GM19099 (cell line): ENCODE data around the gene PDE8A.
A peak's percentile ranks its signal among the peaks of the same experiment; 100 is the strongest.

Source experiments
- POLR2A ChIP-seq: IDR thresholded peaks from 3 replicates; pipeline ENCODE4 v1.6.1; 2011; ENCODE audit warnings: low read depth; ENCODE audit not compliant: insufficient read length; ENCODE audit errors: extremely low read depth

PDE8A gene, protein sequence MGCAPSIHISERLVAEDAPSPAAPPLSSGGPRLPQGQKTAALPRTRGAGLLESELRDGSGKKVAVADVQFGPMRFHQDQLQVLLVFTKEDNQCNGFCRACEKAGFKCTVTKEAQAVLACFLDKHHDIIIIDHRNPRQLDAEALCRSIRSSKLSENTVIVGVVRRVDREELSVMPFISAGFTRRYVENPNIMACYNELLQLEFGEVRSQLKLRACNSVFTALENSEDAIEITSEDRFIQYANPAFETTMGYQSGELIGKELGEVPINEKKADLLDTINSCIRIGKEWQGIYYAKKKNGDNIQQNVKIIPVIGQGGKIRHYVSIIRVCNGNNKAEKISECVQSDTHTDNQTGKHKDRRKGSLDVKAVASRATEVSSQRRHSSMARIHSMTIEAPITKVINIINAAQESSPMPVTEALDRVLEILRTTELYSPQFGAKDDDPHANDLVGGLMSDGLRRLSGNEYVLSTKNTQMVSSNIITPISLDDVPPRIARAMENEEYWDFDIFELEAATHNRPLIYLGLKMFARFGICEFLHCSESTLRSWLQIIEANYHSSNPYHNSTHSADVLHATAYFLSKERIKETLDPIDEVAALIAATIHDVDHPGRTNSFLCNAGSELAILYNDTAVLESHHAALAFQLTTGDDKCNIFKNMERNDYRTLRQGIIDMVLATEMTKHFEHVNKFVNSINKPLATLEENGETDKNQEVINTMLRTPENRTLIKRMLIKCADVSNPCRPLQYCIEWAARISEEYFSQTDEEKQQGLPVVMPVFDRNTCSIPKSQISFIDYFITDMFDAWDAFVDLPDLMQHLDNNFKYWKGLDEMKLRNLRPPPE

DNA sequence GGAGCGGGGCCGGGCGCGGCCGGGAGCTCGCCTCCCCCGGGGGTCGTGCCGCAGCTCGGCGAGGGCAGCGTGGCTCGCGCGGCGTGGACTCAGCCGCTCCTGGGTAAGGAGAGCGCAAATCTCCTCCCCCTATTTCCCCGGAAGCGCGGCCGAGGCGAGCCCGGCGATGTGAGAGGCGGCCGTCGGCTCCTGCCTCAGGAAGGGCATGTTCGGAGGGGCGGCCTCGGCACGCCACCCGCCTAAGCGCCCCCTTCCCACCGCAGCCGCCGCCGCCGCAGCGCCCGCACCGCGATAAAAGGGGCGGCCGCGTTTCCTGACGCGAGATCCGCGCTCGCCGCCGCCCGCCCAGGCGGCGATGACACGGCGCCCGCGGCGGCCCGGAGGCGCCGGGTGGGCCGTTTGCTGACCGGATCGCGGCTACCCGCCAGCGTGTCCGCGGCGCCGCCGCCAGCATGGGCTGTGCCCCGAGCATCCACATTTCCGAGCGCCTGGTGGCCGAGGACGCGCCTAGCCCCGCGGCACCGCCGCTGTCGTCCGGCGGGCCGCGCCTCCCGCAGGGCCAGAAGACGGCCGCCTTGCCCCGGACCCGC is at the start of gene PDE8A:
TSS of gene PDE8A (plus strand) at position 146 of the 590 bp plus-strand sequence. CDS start at position 453, 307 bp downstream.
- TF ChIP-seq POLR2A, result peak; percentile 42

DNA sequence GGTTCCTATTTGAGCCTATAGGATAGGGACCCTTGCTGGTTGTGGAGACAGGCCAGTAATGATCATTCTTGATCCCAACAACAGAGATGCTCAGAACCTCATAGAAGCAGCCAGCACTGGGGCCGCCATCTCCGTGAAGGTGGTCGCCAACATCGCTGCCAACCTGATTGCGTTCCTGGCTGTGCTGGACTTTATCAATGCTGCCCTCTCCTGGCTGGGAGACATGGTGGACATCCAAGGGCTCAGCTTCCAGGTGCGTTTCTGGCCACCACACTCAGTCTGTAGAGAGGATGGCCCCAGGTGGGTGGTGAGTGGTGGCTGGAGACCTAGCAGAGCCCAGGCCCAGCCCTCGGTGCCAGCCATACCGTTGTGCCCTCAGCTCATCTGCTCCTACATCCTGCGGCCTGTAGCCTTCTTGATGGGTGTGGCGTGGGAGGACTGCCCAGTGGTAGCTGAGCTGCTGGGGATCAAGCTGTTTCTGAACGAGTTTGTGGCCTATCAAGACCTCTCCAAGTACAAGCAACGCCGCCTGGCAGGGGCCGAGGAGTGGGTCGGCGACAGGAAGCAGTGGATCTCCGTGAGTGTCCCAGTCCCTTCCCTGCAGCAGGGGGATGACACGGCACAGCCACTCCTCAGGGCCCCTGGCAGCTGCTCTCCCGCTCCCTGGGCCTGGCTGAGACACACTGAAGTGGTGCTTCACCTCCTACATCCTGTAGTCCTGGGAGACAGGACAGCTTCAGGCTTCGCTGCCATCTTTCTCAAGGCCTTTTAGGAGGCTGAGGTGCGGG is 46.5 kb upstream of the PDE8A start:
- no peak for TF ChIP-seq POLR2A

DNA sequence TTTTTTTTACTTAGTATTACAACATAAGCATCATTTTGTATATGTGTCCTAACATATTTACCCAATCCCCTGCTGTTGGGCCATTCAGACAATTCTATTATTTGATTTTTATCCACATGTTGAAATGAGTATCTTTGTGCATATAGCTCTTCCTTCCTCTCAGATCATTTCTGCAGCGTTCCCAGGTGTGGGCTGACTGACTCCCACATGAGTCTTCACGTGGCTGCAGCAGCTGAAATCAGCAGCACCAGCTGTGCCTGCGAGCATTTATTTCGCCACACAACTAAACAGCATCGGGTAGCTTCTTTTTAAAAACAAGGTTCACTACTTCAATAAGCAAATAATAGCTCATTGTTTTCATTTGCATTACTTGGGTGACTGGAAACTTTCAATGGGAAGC is 44.5 kb upstream of the PDE8A start:
- no peak for TF ChIP-seq POLR2A

DNA sequence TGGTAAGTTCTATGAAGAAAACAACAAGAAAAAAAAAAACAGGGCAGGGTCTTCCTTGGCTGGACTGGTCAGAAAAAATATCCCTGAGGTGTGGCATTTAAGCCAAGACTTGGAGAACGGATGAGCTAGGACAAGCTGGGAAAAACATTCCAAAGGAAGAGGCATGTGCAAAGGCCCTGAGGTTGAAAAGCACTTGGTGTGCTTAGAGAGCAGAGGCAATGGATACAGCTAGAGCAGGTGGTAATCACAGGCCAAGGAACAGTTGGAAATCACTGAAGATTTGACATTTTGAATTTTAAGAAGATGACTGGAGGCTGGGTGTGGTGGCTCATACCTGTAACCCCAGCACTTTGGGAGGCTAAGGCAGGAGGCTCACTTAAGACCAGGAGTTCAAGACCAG is 42.9 kb upstream of the PDE8A start:
- no peak for TF ChIP-seq POLR2A

DNA sequence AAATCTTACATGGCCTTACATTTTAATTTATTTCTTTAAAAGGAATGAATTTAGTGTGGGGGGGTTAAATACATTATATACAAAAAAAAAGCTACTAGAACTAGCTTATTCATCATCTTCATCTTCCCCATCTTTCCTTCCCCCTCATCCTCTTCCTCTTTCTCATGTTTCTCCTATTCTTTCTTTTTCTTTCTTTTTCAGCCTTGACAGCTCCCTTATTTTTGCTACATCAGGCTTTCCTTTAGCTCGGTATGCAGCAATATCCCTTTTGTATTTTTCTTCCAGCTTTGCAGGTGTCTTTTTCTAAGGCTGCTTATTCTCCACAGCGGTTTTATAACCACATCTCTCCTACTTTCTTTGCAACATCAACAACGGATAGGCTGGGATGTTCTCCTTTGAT is 41.3 kb upstream of the PDE8A start:
- no peak for TF ChIP-seq POLR2A

DNA sequence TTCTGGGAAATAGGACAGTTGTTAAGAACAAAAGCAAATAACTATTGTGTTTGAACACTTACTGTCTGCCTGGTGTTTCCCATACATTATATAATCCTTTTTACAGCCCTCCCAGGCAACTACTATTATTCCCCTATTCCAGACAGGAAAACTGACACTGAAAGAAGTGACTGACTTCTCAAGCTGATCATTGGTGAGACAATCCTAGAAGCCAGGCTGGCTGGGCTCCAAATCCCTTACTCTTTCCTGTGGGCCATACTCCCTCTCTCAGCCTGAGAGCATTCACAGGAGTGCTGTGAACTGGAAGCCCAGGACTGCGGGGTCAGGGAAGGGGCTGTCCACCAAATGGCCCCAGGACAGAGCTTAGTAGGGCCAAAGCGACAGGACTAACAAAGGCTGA is 39.2 kb upstream of the PDE8A start:
- TF ChIP-seq POLR2A, result no peak

DNA sequence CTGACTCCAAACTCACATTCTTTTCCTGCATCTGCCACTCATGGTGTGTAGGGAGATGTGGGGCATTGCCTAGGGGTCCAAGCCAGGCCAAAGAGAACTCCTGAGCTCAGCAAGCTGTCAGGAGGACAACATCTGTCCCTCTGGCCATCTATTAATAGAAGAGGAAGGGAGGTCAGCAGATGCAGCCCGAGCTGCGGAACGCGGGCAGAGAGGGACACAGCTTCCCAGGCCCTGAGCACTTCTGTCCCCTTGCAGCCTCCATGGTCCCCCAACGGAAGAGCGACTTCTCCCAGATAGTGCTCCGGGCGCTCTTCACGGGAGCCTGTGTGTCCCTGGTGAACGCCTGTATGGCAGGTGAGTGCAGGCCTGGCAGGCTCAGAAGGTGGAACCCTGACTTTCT is 37.3 kb upstream of the PDE8A start:
- TF ChIP-seq POLR2A, result no peak

DNA sequence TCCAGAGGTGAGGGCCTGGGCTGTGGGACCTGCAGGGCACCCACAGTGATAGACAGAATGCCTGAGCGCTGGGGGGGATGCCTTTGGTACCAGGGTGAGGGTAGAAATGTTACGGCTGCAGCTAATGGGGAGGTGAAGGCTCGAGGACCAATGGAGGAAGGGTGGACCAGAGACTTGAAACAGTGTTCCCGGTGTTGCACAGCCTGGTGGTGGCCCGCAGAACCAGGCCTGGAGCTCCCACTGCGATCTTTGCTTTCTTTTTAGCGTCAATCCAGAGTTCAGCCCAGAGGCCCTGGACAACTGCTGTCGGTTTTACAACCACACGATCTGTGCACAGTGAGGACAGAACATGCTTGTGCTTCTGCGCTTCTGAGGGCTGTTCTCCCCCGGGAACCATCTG is 36.8 kb upstream of the PDE8A start:
- TF ChIP-seq POLR2A, result no peak

DNA sequence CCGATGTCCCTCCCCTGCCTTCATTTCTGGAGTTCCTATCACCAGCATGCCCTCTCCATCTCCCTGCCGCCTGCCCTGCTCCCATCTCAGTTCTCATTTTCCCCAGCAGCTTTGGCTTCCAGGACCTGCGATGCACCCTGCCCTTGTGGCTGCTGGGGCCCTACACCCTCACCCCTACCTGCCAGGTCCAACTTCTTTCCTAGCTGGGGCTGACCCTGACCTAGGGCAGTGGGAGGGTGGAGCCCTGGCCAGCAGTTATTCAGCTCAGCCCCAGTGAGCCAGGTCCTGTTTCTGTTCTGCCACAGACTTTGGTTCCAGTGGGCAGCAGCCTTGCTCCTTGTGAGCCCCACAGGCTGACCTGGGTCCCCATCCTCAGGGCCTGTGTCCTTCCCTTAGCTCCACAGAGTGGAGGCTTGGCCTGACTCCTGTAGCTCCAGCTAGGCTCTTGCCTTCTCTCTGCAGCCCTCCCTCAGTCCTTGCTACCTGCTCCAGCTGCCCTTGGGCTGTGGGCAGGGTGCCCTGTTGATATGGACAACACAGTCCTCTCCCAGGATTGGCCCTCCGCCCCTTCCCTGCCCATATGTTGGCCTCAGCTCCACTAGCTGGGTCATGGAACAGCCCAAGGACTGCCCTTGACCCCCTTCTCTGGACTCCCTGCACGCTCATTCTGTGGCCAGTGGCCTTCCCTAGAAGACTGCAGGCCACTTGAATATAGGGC is 34.7 kb upstream of the PDE8A start:
- TF ChIP-seq POLR2A, result no peak

DNA sequence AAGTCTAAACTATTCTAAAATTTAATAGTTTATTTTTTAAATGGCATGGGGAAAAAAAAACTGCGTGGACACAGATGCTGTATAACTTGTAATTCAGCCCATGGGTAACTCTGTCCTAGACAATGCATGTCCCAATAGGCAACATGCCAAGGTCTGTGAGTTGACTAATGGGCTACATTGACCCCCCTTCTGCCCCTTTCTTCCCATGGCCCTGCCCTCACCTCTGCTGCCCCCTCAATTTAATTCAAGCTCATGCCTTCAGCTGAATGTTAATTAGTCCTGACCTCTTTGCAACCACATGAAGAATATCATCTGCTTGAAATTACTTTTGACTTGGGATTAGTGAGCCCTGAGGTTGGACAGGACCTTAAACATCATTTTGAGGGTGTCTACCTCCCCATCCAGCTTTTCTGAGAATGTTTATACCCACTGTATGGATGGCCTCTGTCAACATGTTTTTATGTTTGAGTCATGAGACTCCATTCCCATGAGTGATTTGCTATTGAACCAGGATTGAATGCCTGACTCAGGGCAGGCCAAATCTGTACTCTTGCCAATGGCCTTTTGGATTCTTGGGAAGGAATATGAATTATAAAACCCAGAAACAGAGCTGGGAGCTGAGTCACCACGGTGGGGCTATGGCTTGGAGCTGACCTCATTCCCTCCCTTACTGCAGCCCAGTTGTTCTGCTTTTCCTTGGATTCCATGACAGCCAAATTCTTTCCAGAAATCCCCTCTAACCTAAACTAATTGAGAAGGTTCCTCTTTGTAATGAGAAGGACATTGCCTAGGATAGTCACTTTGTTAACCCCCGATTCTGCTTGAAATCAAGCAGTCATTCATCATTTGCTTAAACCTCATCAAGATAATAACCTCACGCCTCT is 33.5 kb upstream of the PDE8A start:
- TF ChIP-seq POLR2A, result no peak

DNA sequence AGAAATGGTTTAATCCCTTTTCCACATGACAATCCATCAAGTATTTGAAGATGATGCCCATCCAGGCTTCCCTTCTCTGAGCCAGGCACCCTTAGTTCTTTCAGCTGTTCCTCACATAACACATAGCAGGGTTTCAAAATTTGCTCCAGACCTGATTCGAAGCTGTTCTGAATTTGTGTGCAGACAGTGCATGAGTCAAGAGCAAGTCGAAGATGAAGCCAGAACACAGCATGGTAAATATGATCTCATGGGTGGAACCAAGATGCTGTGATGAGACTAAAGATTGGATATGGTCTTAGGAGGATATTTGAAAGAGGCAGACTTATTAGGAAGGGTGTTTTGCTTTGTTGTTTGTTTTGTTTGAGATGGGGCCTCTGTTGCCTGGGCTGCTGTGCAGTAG is 32.6 kb upstream of the PDE8A start:
- no peak for TF ChIP-seq POLR2A

DNA sequence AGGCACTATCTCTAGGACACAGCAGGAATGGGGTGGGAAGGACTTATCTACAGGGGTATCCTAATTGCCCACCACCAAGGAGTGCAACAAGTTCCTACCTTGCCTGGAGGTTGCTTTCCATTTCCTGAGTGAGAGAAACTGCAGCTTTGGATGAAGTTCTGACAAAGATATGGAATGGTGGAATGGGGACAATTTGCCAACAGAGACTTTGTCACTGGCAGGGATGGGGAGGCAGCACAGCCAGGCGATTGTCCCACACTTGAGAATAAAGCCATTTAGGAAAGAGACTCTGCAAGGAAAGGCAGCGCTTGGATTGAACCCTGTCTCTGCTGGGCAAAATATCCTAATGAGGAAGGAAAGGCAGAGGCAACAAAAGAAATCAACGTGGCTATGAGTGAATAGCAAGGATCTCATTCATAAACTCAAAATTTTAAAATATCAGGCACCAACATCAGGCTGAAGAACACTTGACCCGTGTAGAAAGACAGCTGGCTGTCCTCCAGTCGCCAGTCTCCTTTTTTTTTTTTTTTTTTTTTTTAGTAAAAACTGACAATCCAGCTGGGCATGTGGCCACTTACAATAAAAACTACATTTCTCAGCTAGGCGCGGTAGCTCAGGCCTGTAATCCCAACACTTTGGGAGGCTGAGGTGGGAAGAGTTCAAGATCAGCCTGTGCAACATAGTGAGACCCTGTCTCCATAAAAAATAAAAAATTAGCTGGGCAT is 31.6 kb upstream of the PDE8A start:
- TF ChIP-seq POLR2A, result no peak

DNA sequence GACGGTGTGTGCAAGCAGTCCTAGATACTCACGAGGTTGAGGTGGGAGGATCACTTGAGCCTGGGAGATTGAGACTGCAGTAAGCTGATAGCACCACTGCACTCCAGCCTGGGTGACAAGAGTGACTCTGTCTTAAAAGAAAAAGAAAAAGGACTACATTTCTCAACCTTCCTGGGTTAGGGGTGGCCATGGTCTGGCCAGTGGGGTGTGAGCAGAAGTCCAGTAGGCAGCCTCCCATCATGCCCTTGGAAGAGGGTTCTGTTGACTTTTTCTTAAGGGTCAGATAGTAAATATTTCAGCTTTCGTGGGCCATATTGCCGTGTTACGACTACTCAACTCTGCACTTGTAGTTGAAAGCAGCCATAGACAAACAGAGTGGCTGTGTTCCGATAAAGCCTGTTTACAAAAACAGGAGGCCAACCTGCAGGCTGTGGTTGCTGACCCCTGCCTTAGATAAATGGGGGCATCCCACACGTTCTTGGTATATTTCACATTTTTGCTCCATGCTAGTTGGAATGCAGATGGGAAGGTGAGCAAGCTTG is 31.0 kb upstream of the PDE8A start:
- TF ChIP-seq POLR2A, result no peak

DNA sequence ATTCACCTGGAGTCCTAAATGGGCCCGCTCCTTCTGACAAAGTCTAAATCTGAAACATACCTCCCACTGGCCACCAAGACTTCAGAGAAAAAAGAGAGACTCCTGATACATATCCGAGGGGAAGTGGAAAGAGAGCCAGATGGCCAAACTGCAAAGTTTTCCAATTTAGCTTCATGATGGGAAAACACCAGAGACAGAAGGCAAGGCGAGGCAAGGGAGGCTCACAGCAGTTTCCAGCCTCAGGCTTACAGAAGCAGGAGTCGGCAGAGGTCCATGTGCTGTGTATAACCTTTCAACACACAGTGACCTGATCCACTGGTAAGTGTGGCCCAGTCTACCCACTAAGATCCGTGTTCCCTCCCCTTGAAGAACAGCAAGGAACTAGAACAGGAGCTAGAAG is 29.9 kb upstream of the PDE8A start:
- no peak for TF ChIP-seq POLR2A
